T-cell (primary cell): ENCODE results near the gene PNPLA8. TPM values are rescaled to one million over a fixed set of nuclear protein-coding genes. Genes with fewer than 3 reads are reported as not detected.

ENCODE experiments used
- ATAC-seq, 4 experiments: fragments of 200-7000 bp in 3 of 4; fragments of 150-1000 bp in 1 of 4; cut with Tn5 transposase; replicated peaks in 1 of 4; 1 replicate in 3 of 4; 2 replicates in 1 of 4; pipeline ENCODE4 v1.10.0; 2021; ENCODE audit warnings: moderate library complexity in 3 of 4, mild to moderate bottlenecking in 2 of 4, moderate number of reproducible peaks in 1 of 4
- CTCF ChIA-PET, 2 donors: fragments of 300-600 bp; sonication (Branson Sonifier 250); formaldehyde crosslinking; loops; one replicate each; lab custom pipeline; 2022; ENCODE audit warnings: antibody characterized with exemption in 2 of 2; lab: Charles Lee
- POLR2A ChIA-PET, 2 donors: fragments of 300-600 bp; sonication (Branson Sonifier 250); formaldehyde crosslinking; loops; one replicate each; lab custom pipeline; 2022; ENCODE audit warnings: antibody characterized with exemption in 2 of 2; lab: Charles Lee
- DNase-seq, 35 experiments: peaks; one replicate each; pipeline versions ENCODE4 v3.0.0 to v3.0.0-alpha.2; 2013 to 2023
- H3K27ac ChIP-seq: one replicate; pipeline ENCODE4 v1.5.1; 2013; ENCODE audit warnings: low read length
- H3K27me3 ChIP-seq, 2 experiments: replicated peaks in 1 of 2; 1 replicate in 1 of 2; 2 replicates in 1 of 2; pipeline versions ENCODE4 v1.6.1 to v1.7.0; 2013; ENCODE audit warnings: low read length in 1 of 2, mixed read lengths in 1 of 2; ENCODE audit not compliant: control insufficient read depth in 2 of 2, insufficient read depth in 2 of 2; ENCODE audit errors: extremely low read depth in 1 of 2
- H3K36me3 ChIP-seq, 2 donors: 1 replicate in 1 of 2; 2 replicates in 1 of 2; pipeline versions ENCODE4 v1.6.1 to v1.7.0; 2013; ENCODE audit warnings: low read length in 1 of 2; ENCODE audit not compliant: control insufficient read depth in 2 of 2, insufficient read depth in 1 of 2; ENCODE audit errors: extremely low read depth in 1 of 2
- H3K4me1 ChIP-seq, 2 experiments: 1 replicate in 1 of 2; 2 replicates in 1 of 2; pipeline versions ENCODE4 v1.6.1 to v1.7.0; 2013; ENCODE audit warnings: low read length in 2 of 2, mixed read lengths in 1 of 2; ENCODE audit not compliant: insufficient read depth in 2 of 2, control insufficient read depth in 1 of 2; ENCODE audit errors: extremely low read depth in 1 of 2
- H3K4me3 ChIP-seq, 2 donors: 1 replicate in 1 of 2; 2 replicates in 1 of 2; pipeline versions ENCODE4 v1.5.1 to v1.7.0; 2013; ENCODE audit warnings: mild to moderate bottlenecking in 2 of 2, low read length in 1 of 2, moderate library complexity in 1 of 2; ENCODE audit not compliant: control insufficient read depth in 1 of 2; ENCODE audit errors: extremely low read depth in 1 of 2
- H3K9me3 ChIP-seq: 2 replicates; pipeline ENCODE4 v1.7.0; 2013
- H3K27ac Mint-ChIP-seq, 2 donors: one replicate each; pipeline ENCODE4 v1.8.0; 2020 to 2021; ENCODE audit warnings: mild to moderate bottlenecking in 2 of 2, mixed read lengths in 2 of 2
- H3K27me3 Mint-ChIP-seq, 2 donors: one replicate each; pipeline ENCODE4 v1.8.0; 2021 to 2022; ENCODE audit warnings: mixed read lengths in 2 of 2
- H3K36me3 Mint-ChIP-seq: one replicate; pipeline ENCODE4 v1.8.0; 2021; ENCODE audit warnings: mixed read lengths
- H3K4me1 Mint-ChIP-seq, 3 donors: one replicate each; pipeline ENCODE4 v1.8.0; 2020 to 2022; ENCODE audit warnings: mixed read lengths in 3 of 3, mild to moderate bottlenecking in 1 of 3
- H3K4me3 Mint-ChIP-seq, 3 donors: one replicate each; pipeline ENCODE4 v1.8.0; 2020 to 2022; ENCODE audit warnings: mild to moderate bottlenecking in 3 of 3, mixed read lengths in 3 of 3, moderate library complexity in 3 of 3
- H3K9me3 Mint-ChIP-seq, 3 donors: one replicate each; pipeline ENCODE4 v1.8.0; 2020 to 2022; ENCODE audit warnings: mixed read lengths in 3 of 3
- WGBS: methylation state at CpG from one replicate; pipeline ENCODE4 v1.1.5; 2013; ENCODE audit warnings: missing lambda C conversion rate; ENCODE audit not compliant: insufficient coverage; 5-methylcytosine and 5-hydroxymethylcytosine counted together
- total RNA-seq, 35 experiments: library from RNA in 6 of 35; stranded (reverse) in 6 of 35; fragments of 120-200 nt in 1 of 35; gene quantifications; one replicate each; pipeline versions ENCODE4 v1.2.1 to v1.2.4 and lab custom pipeline; 2013 to 2026

The PNPLA8 gene
- total RNA-seq, 5 donors from 2014 or later (not counting 1 experiment from before 2014, with no cell fraction given) = 17.8 to 55.5 (median 21.8) TPM

DNA sequence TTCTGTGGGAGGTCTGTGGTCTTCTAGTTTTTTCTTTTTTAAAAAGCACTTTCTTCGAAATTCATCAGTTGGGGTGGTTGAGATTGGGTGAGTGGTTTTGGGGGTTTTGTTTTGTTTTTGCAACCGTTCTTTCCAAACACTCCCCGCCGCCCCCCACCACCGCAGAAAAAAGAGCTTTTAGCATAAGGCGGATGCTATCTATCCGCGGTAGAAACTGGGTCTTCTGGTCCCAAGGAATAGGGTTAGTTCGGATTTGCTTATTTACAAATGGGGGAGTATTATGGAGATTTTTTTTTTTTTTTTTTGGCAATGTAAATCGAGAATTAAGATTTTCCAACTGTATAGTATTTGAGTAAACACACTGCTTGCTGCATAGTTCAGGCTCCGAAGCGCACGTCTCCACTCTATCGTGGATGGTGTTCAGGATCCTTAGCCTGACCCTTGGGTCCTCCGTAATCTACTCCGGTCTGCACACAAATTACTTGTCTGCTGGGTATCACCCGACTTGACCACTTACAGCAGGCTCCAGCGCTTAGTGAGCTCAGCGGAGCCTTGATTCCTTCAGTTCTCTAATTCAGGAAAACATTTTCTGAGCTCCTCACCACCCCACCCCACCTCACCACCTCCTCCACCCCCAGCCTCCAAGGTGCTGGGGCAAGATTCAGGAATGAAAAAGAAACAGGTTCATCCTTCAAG, 68.9 kb downstream of the PNPLA8 start:
- Mint-ChIP-seq H3K27ac (no peak overlapping the region), H3K36me3 (no peaks in the 10 kb centered on the region), H3K27me3 (peaks cover 32 to 50% of the 10 kb centered on the region in 2 donors), H3K9me3 (no peaks in the 10 kb centered on the region), H3K4me1 (peaks cover 30 to 47% (median 35%) of the 10 kb centered on the region in 3 donors), H3K4me3 (peak overlapping the region; percentile 58 to 88 (median 67))
- POLR2A ChIA-PET = no interaction called here
- H3K4me1 ChIP-seq = peaks cover 10 to 11% of the 10 kb centered on the region in 2 experiments
- no peak overlapping the region for H3K27ac ChIP-seq
- H3K9me3 ChIP-seq = no peaks in the 10 kb centered on the region
- H3K27me3 ChIP-seq = peaks cover 20 to 25% of the 10 kb centered on the region in 2 experiments
- H3K36me3 ChIP-seq = no peaks in the 10 kb centered on the region
- CTCF ChIA-PET = interaction anchor here (0.6 to 2.2 kb wide), 4 partner anchors 13 to 42 kb away, joined by 3 to 8 read pairs (median 5); no protein-coding TSS in a partner anchor
- WGBS = 57% methylated on average over 9 of the region's 19 CpGs
- DNase-seq (peak in 2 of 35 experiments; percentile 1 to 15), ATAC-seq (no peak)
- peak overlapping the region in 1 of 2 donors; percentile 23 for H3K4me3 ChIP-seq

DNA sequence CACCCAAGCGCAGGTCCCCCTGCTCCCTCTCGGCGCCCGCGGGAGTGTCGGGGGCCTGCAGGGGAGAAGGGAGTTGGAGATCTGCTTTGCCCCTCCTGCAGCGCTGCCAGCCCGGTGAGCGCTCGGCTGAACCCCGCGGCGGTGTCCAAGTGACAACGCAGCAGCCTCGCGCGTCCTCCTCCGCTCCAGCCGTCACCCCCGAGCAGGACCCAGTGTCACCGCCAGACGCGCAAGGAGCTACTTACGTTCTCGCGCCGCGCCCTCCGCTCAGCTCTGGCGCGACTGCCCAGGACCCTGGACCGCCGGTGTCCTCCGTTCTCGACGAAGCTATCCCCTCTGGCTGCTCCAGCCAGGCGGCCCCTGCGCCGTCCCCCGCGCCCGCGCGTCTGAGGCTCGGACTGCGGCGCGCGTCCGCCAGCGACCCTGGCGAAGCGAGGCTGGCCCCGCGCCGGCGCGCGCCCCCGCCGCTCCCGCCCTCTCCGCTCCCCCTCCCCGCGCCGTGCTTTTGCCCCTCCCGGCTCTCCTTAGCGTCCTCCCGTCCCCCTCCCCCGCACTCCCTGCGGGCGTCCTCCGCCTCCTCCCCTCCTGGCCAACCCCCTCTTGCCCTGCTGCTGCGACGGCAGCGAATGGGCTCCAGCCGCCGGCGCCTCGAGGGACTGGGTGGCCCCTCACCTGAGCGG, 69.8 kb downstream of the PNPLA8 start, which contains the start of gene NRCAM:
Gene NRCAM, minus strand, starts transcription at position 439 of the 680 bp plus-strand sequence. CDS start 216,372 bp downstream, outside the sequence.
- no peaks in the 10 kb centered on the region for H3K36me3 ChIP-seq
- CTCF ChIA-PET = interaction anchor here (0.6 to 2.2 kb wide), 4 partner anchors 14 to 43 kb away, joined by 3 to 8 read pairs (median 5); no protein-coding TSS in a partner anchor
- peak within 1 kb of the TSS; percentile 46 to 83 for H3K4me3 ChIP-seq
- no peak within 1 kb of the TSS for H3K27ac ChIP-seq
- H3K4me1 ChIP-seq = peaks cover 10 to 11% of the 10 kb centered on the region in 2 experiments
- peak within 1 kb of the TSS; percentile 64 to 88 (median 69) for H3K4me3 Mint-ChIP-seq
- no peaks in the 10 kb centered on the region for H3K36me3 Mint-ChIP-seq
- H3K27me3 Mint-ChIP-seq = peaks cover 32 to 53% of the 10 kb centered on the region in 2 donors
- H3K27me3 ChIP-seq = peaks cover 20 to 25% of the 10 kb centered on the region in 2 experiments
- H3K4me1 Mint-ChIP-seq = peaks cover 27 to 42% (median 30%) of the 10 kb centered on the region in 3 donors
- POLR2A ChIA-PET = interaction anchor here in 1 of 2 donors (0.5 kb wide), 1 partner anchor 18 kb away, joined by 4 read pairs; no protein-coding TSS in a partner anchor
- DNase-seq (peak in 29 of 35 experiments; percentile 7 to 68 (median 33)), ATAC-seq (peak; percentile 59 to 75 (median 61))
- H3K9me3 Mint-ChIP-seq = no peaks in the 10 kb centered on the region
- H3K27ac Mint-ChIP-seq = no peak within 1 kb of the TSS
- H3K9me3 ChIP-seq = no peaks in the 10 kb centered on the region
- WGBS = under 1% methylated on average over 60 of the region's 81 CpGs

- H3K9me3 ChIP-seq = no peaks in the 10 kb centered on the region
- DNase-seq (peak in 5 of 35 experiments; percentile 1 to 24 (median 9)), ATAC-seq (peak; percentile 4 to 21 (median 12))
- Mint-ChIP-seq H3K27me3 (peaks cover 32 to 50% of the 10 kb centered on the region in 2 donors), H3K36me3 (no peaks in the 10 kb centered on the region), H3K4me1 (peaks cover 27 to 42% (median 30%) of the 10 kb centered on the region in 3 donors), H3K9me3 (no peaks in the 10 kb centered on the region), H3K4me3 (peak overlapping the region; percentile 44 to 88 (median 69)), H3K27ac (no peak overlapping the region)
- H3K27me3 ChIP-seq = peaks cover 20 to 25% of the 10 kb centered on the region in 2 experiments
- H3K4me3 ChIP-seq = peak overlapping the region; percentile 46 to 83
- WGBS = 2% methylated on average over 46 of the region's 47 CpGs
- CTCF ChIA-PET = interaction anchor here (1.5 to 3.8 kb wide), 3 partner anchors 42 to 43 kb away, joined by 3 to 53 read pairs (median 8); no protein-coding TSS in a partner anchor
- H3K27ac ChIP-seq = no peak overlapping the region
- no peaks in the 10 kb centered on the region for H3K36me3 ChIP-seq
- H3K4me1 ChIP-seq = peaks cover 10 to 11% of the 10 kb centered on the region in 2 experiments
- POLR2A ChIA-PET = interaction anchor here in 1 of 2 donors (0.6 kb wide), 1 partner anchor 213 kb away, joined by 4 read pairs; no protein-coding TSS in a partner anchor
Observed at GRCh38 chr7:108455551-108455997, 70.4 kb downstream of the PNPLA8 start.

DNA sequence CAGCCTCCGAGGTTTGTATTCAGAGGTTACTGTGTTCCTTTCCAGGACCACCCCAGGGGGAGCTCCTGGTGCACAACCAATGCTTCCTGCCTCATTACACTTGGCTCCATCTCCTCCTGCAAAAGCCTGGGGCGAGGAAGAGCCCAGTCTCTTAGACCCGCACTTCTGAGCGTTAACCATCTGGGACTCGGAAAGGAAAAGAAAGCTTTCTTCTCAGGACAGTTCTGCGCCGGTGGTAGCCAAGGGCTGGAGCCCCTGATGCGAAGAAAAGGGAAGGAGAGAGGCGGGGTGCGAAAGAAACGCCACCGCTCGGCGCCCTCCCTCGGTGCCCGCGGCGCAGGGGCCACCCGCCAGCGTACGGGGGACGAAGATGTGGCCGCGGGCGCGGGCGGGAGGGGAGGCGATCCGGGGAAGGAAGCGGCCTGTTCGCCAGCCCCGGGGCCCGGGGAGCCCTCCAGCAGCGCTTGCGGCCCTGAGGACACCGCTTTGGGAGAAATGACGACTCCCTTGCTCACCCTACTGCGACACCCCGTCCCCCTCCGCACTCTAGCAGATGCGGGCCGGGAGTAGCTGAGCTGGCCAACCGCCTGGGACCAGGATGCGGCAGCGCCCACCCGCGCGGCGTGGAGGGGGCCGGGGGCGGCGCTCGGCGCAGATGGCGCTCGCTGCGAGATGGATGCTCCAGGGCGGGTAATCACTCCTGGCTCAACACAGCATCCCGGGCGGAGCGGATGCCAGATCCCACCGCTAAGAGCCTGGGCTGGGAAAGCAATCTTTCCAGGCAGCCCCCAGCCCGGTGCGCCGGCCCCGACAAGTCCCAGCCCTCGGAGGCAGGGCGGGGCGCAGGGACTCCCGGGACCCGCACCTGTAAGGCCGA, 71.0 kb downstream of the PNPLA8 start:
- peaks cover 37 to 49% of the 10 kb centered on the region in 2 donors for H3K27me3 Mint-ChIP-seq
- CTCF ChIA-PET = interaction anchor here in 1 of 2 donors (3.8 kb wide), 1 partner anchor 42 kb away, joined by 53 read pairs; no protein-coding TSS in a partner anchor

DNA sequence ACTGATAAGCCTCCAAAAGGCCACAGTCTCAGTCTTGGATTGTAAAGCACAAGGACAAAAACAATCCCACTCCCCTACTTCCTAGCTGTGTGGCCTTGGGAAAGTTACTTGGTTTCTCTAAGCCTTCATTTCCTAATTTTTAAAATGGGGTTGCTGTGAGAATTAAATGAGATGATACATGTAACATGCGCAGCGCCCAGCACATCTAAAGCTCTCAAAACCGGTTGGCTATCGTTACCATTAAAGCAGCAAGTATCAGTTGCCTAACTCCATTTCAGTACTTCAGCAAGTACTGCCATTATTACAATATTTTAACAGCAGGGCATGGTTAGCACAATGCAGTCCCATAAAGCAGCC, 71.6 kb downstream of the PNPLA8 start:
- Mint-ChIP-seq H3K27ac (no peak overlapping the region), H3K27me3 (peaks cover 37 to 51% of the 10 kb centered on the region in 2 donors), H3K4me3 (peak overlapping the region; percentile 77 to 88 (median 78)), H3K9me3 (no peaks in the 10 kb centered on the region), H3K4me1 (peaks cover 22 to 35% (median 24%) of the 10 kb centered on the region in 3 donors), H3K36me3 (no peaks in the 10 kb centered on the region)
- DNase-seq (no peak), ATAC-seq (no peak)
- Histone ChIP-seq H3K4me3 (peak overlapping the region; percentile 19 to 83), H3K4me1 (peaks cover 10 to 11% of the 10 kb centered on the region in 2 experiments), H3K36me3 (no peaks in the 10 kb centered on the region), H3K27me3 (peaks cover 20 to 25% of the 10 kb centered on the region in 2 experiments), H3K27ac (no peak overlapping the region), H3K9me3 (no peaks in the 10 kb centered on the region)
- ChIA-PET POLR2A (no interaction called here), CTCF (interaction anchor here in 1 of 2 donors (2.3 to 3.8 kb wide), 2 partner anchors 40 to 43 kb away, joined by 13 to 53 read pairs; no protein-coding TSS in a partner anchor)
- 46% methylated on average over 2 of the region's 4 CpGs for WGBS

More for the DNA sequence above, 71.0 kb downstream of the PNPLA8 start:
- H3K4me3 ChIP-seq = peak overlapping the region; percentile 46 to 83
- H3K27ac ChIP-seq = no peak overlapping the region
- peaks cover 10 to 11% of the 10 kb centered on the region in 2 experiments for H3K4me1 ChIP-seq
- ATAC-seq (peak; percentile 12 to 28 (median 20)), DNase-seq (peak in 3 of 35 experiments; percentile 2 to 17 (median 8))
- H3K4me3 Mint-ChIP-seq = peak overlapping the region; percentile 77 to 88 (median 78)
- H3K9me3 Mint-ChIP-seq = no peaks in the 10 kb centered on the region
- H3K27ac Mint-ChIP-seq = no peak overlapping the region
- peaks cover 24 to 37% (median 25%) of the 10 kb centered on the region in 3 donors for H3K4me1 Mint-ChIP-seq
- no peaks in the 10 kb centered on the region for H3K9me3 ChIP-seq
- 1% methylated on average over 68 of the region's 72 CpGs for WGBS
- POLR2A ChIA-PET = interaction anchor here in 1 of 2 donors (0.6 kb wide), 1 partner anchor 212 kb away, joined by 4 read pairs; no protein-coding TSS in a partner anchor
- no peaks in the 10 kb centered on the region for H3K36me3 Mint-ChIP-seq
- H3K36me3 ChIP-seq = no peaks in the 10 kb centered on the region
- H3K27me3 ChIP-seq = peaks cover 20 to 25% of the 10 kb centered on the region in 2 experiments
